Coronary artery (tissue), 2 donors: Measurements from ENCODE around the gene MGA.
A peak's percentile ranks its signal among the peaks of the same experiment; 100 is the strongest.

Experiments used
- DNase-seq: peaks from one replicate; pipeline ENCODE4 v3.0.0-alpha.2; 2017; ENCODE audit warnings: low spot score
- H3K27ac ChIP-seq, 2 donors: fragments of 200-600 bp; sonication (generic); one replicate each; pipeline ENCODE4 v1.5.1; 2016 to 2019
- H3K4me3 ChIP-seq: fragments of 200-600 bp; sonication (generic); 2 replicates; pipeline ENCODE4 v1.5.1; 2016; ENCODE audit warnings: mild to moderate bottlenecking, moderate library complexity
- CTCF ChIP-seq: fragments of 200-600 bp; sonication (generic); IDR thresholded peaks from one replicate; pipeline ENCODE4 v1.5.1; 2019; ENCODE audit warnings: antibody characterized with exemption

Gene MGA

GRCh38 chr15:41660235-41661077, at the start of gene MGA:
MGA (plus strand) TSS chr15:41660405.
- TF ChIP-seq CTCF, result no peak
- H3K27ac ChIP-seq, result peak within 1 kb of the TSS; percentile 80 to 86
- DNase-seq, result peak; percentile 94
- H3K4me3 ChIP-seq, result peak within 1 kb of the TSS; percentile 75

GRCh38 chr15:41620536-41621199, 39.5 kb upstream of the MGA start:
- no peak for TF ChIP-seq CTCF
- Histone ChIP-seq H3K4me3 (peak overlapping the region; percentile 72), H3K27ac (peak overlapping the region; percentile 66 to 82)
- no peak for DNase-seq

GRCh38 chr15:41621200-41622193, 38.7 kb upstream of the MGA start:
- TF ChIP-seq CTCF, result no peak
- peak overlapping the region; percentile 72 for H3K4me3 ChIP-seq
- peak; percentile 88 for DNase-seq
- H3K27ac ChIP-seq, result peak overlapping the region; percentile 66 to 82

- DNase-seq, result no peak
- Histone ChIP-seq H3K4me3 (no peak overlapping the region), H3K27ac (no peak overlapping the region)
- TF ChIP-seq CTCF, result no peak
Observed at GRCh38 chr15:41622901-41623300, 37.3 kb upstream of the MGA start.

GRCh38 chr15:41627203-41627602, 33.0 kb upstream of the MGA start:
- no peak for TF ChIP-seq CTCF
- H3K27ac ChIP-seq, result no peak overlapping the region
- H3K4me3 ChIP-seq, result no peak overlapping the region
- no peak for DNase-seq

GRCh38 chr15:41629463-41629862, 30.7 kb upstream of the MGA start:
- DNase-seq, result no peak
- no peak for TF ChIP-seq CTCF
- Histone ChIP-seq H3K27ac (no peak overlapping the region), H3K4me3 (no peak overlapping the region)
